WERI-Rb-1 (cell line): ENCODE data around the gene KLHL8.
A peak's percentile ranks its signal among the peaks of the same experiment; 100 is the strongest.

ENCODE experiments used
- DNase-seq: peaks from one replicate; pipeline ENCODE4 v3.0.0-alpha.2; 2020
- H3K27ac ChIP-seq: fragments of 250-450 bp; sonication (Bioruptor Pico); 2 replicates; pipeline ENCODE4 v1.5.1; 2020; ENCODE audit warnings: mild to moderate bottlenecking, moderate library complexity
- H3K27me3 ChIP-seq: fragments of 250-450 bp; sonication (Bioruptor Pico); 2 replicates; pipeline ENCODE4 v1.5.1; 2021; ENCODE audit warnings: mild to moderate bottlenecking, low read depth, moderate library complexity; ENCODE audit not compliant: insufficient read depth, severe bottlenecking
- H3K36me3 ChIP-seq: fragments of 250-450 bp; sonication (Bioruptor Pico); 2 replicates; pipeline ENCODE4 v1.5.1; 2020; ENCODE audit warnings: mild to moderate bottlenecking, moderate library complexity
- H3K4me3 ChIP-seq: 2 replicates; pipeline ENCODE4 v1.5.1; 2011; ENCODE audit warnings: low read depth, mild to moderate bottlenecking, control low read depth, low read length
- H3K9me3 ChIP-seq: fragments of 250-450 bp; sonication (Bioruptor Pico); 2 replicates; pipeline ENCODE4 v1.5.1; 2021; ENCODE audit warnings: mild to moderate bottlenecking, moderate library complexity; ENCODE audit not compliant: severe bottlenecking
- CTCF ChIP-seq: IDR thresholded peaks from 2 replicates; pipeline ENCODE4 v1.5.1; 2011; ENCODE audit warnings: low read depth, mild to moderate bottlenecking, control low read depth, inconsistent platforms, low read length

KLHL8 gene

GRCh38 chr4:87129681-87130080 is 90.7 kb downstream of the KLHL8 start:
- TF ChIP-seq CTCF = no peak
- Histone ChIP-seq H3K9me3 (no peaks in the 10 kb centered on the region), H3K27ac (peak overlapping the region; percentile 80), H3K27me3 (no peaks in the 10 kb centered on the region), H3K36me3 (peaks cover 99% of the 10 kb centered on the region), H3K4me3 (no peak overlapping the region)
- no peak for DNase-seq

GRCh38 chr4:87128006-87128705 is 92.3 kb downstream of the KLHL8 start:
- no peak for DNase-seq
- peaks cover 97% of the 10 kb centered on the region for H3K36me3 ChIP-seq
- no peaks in the 10 kb centered on the region for H3K27me3 ChIP-seq
- no peaks in the 10 kb centered on the region for H3K9me3 ChIP-seq
- no peak overlapping the region for H3K4me3 ChIP-seq
- H3K27ac ChIP-seq = no peak overlapping the region
- TF ChIP-seq CTCF = no peak

GRCh38 chr4:87126056-87126455 is 94.4 kb downstream of the KLHL8 start:
- Histone ChIP-seq H3K27ac (no peak overlapping the region), H3K9me3 (no peaks in the 10 kb centered on the region), H3K36me3 (peaks cover 80% of the 10 kb centered on the region), H3K4me3 (no peak overlapping the region), H3K27me3 (no peaks in the 10 kb centered on the region)
- no peak for TF ChIP-seq CTCF
- DNase-seq = no peak

- Histone ChIP-seq H3K36me3 (peaks cover 78% of the 10 kb centered on the region), H3K9me3 (no peaks in the 10 kb centered on the region), H3K4me3 (no peak overlapping the region), H3K27ac (no peak overlapping the region), H3K27me3 (no peaks in the 10 kb centered on the region)
- no peak for DNase-seq
- TF ChIP-seq CTCF = no peak
These were observed 98.2 kb downstream of the KLHL8 start for GRCh38 chr4:87122252-87122651.

GRCh38 chr4:87121341-87122065 is 98.9 kb downstream of the KLHL8 start:
- no peaks in the 10 kb centered on the region for H3K9me3 ChIP-seq
- peaks cover 78% of the 10 kb centered on the region for H3K36me3 ChIP-seq
- no peak for TF ChIP-seq CTCF
- H3K27ac ChIP-seq = no peak overlapping the region
- no peak for DNase-seq
- no peak overlapping the region for H3K4me3 ChIP-seq
- H3K27me3 ChIP-seq = no peaks in the 10 kb centered on the region
